Measurements from ENCODE around the gene GFI1B. TPM values are rescaled to one million over a fixed set of nuclear protein-coding genes. Genes with fewer than 3 reads are reported as not detected.

The GFI1B gene
- total RNA-seq, 1 donor from 2014 or later, result 0.52 TPM

DNA sequence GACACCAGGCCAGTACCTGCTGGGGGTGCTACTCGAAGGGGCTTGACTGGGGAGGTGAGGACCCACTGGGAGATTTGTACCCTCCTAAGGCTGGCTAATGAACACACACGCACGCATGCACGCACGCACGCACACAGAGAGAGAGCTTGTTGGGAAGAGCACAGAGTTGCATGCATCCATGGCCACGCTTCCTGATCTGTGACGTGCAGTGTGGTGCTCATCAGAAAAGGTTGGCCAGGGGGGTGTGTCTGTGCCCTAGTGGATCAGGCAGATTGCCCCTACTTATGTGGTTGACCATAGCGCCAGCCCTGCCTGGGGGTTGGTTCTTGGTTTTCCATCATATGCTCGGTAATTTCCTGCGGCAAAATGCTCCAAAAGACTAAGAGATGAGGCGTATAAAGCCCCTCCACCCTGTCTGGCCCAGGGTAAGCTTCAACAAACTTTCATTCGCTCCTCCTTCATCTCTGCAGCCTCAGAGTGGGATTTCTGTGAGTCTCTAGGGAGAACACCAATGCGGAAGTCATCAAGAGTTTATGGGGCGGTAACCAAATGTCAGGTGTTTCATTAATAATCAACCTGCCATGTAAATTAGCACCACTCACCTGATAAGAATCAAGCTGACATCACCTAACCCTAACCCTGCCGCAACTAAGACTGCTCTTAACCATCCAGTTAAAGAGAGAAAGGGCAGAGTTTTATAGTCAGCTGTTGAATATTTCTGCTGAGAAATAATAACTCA lies 8.0 kb upstream of the GFI1B start:
- intact Hi-C loops (cut with DNase I), result no loop called here
- Histone ChIP-seq H3K27ac (no peak overlapping the region), H3K4me3 (no peak overlapping the region), H3K9me3 (no peaks in the 10 kb centered on the region), H3K4me1 (peaks cover 7% of the 10 kb centered on the region), H3K27me3 (peaks cover 6% of the 10 kb centered on the region), H3K36me3 (no peaks in the 10 kb centered on the region)
- TF ChIP-seq, protein P1, sequence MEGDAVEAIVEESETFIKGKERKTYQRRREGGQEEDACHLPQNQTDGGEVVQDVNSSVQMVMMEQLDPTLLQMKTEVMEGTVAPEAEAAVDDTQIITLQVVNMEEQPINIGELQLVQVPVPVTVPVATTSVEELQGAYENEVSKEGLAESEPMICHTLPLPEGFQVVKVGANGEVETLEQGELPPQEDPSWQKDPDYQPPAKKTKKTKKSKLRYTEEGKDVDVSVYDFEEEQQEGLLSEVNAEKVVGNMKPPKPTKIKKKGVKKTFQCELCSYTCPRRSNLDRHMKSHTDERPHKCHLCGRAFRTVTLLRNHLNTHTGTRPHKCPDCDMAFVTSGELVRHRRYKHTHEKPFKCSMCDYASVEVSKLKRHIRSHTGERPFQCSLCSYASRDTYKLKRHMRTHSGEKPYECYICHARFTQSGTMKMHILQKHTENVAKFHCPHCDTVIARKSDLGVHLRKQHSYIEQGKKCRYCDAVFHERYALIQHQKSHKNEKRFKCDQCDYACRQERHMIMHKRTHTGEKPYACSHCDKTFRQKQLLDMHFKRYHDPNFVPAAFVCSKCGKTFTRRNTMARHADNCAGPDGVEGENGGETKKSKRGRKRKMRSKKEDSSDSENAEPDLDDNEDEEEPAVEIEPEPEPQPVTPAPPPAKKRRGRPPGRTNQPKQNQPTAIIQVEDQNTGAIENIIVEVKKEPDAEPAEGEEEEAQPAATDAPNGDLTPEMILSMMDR (IDR thresholded peaks at IDR 0.05), result no peak
- DNase-seq (no peak), ATAC-seq (peak; percentile 72)

GRCh38 chr9:132973166-132973565 lies 5.3 kb upstream of the GFI1B start:
- TF ChIP-seq, protein P1 (IDR thresholded peaks at IDR 0.05), result no peak
- Histone ChIP-seq H3K36me3 (no peaks in the 10 kb centered on the region), H3K9me3 (no peaks in the 10 kb centered on the region), H3K4me1 (peaks cover 7% of the 10 kb centered on the region), H3K4me3 (no peak overlapping the region), H3K27ac (no peak overlapping the region), H3K27me3 (peaks cover 9% of the 10 kb centered on the region)
- DNase-seq (no peak), ATAC-seq (no peak)
- intact Hi-C loops (cut with DNase I), result no loop called here

DNA sequence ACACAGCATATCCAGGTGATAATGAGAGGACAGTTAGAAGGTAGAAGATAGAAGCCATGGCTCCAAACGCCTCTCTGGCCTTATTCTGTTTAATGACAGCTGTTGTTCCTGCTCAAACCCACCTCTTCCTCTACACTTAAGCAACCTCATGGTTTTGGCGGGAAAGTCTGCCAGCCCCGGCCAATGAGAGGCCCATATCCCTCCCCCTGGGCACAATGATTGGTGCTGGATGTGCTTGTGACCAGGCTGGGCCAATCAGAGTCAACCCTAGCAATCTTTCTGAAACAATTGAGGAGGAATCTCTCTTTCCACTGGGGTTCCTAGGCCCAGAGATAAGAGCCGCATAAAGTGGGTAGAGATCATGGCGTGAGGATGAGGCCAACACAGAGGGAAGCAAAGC lies 4.8 kb upstream of the GFI1B start:
- no peak for DNase-seq
- no peak overlapping the region for H3K27ac ChIP-seq

GRCh38 chr9:132975961-132976360 lies 2.5 kb upstream of the GFI1B start:
- H3K27ac ChIP-seq, result no peak overlapping the region
- peaks cover 7% of the 10 kb centered on the region for H3K4me1 ChIP-seq
- DNase-seq (no peak), ATAC-seq (no peak)
- peaks cover 25% of the 10 kb centered on the region for H3K27me3 ChIP-seq
- H3K4me3 ChIP-seq, result no peak overlapping the region
- no peaks in the 10 kb centered on the region for H3K36me3 ChIP-seq
- no peaks in the 10 kb centered on the region for H3K9me3 ChIP-seq
- intact Hi-C loops (cut with DNase I), result no loop called here
- TF ChIP-seq, protein P1 (IDR thresholded peaks at IDR 0.05), result no peak

More for the DNA sequence above, 4.8 kb upstream of the GFI1B start:
- ATAC-seq, result no peak
- intact Hi-C loops (cut with DNase I), result no loop called here
- H3K9me3 ChIP-seq, result no peaks in the 10 kb centered on the region
- H3K27me3 ChIP-seq, result peaks cover 15% of the 10 kb centered on the region
- peaks cover 7% of the 10 kb centered on the region for H3K4me1 ChIP-seq
- TF ChIP-seq, protein P1 (IDR thresholded peaks at IDR 0.05), result no peak
- no peaks in the 10 kb centered on the region for H3K36me3 ChIP-seq
- no peak overlapping the region for H3K4me3 ChIP-seq

- Histone ChIP-seq H3K4me1 (peaks cover 7% of the 10 kb centered on the region), H3K4me3 (no peak overlapping the region), H3K9me3 (no peaks in the 10 kb centered on the region), H3K36me3 (no peaks in the 10 kb centered on the region), H3K27ac (no peak overlapping the region), H3K27me3 (peaks cover 25% of the 10 kb centered on the region)
- intact Hi-C loops (cut with DNase I), result no loop called here
- TF ChIP-seq, protein P1 (IDR thresholded peaks at IDR 0.05), result no peak
- DNase-seq, result no peak
- ATAC-seq, result no peak
Observed at GRCh38 chr9:132976571-132976970, 1.9 kb upstream of the GFI1B start.

DNA sequence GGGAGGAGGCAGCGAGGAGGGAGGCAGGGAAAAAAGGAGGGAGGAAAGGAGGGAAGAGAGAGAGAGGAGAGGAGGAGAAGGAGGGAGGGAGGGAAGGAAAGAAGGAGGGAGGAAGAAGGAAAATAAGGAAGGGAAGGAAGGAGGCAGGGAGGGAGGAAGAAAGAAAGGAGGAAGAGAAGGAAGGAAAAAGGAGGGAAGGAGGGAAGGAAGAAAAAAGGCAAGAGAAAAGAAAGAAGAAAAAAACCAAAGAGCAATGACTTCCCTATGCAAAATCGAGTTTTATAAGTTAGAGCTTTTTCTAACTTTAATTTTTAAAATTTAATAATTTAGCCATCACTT lies 413 bp upstream of the GFI1B start:
- Histone ChIP-seq H3K27me3 (peaks cover 26% of the 10 kb centered on the region), H3K4me1 (no peaks in the 10 kb centered on the region), H3K9me3 (no peaks in the 10 kb centered on the region), H3K36me3 (no peaks in the 10 kb centered on the region), H3K27ac (no peak overlapping the region), H3K4me3 (no peak overlapping the region)
- intact Hi-C loops (cut with DNase I), result no loop called here
- ATAC-seq, result no peak
- DNase-seq, result no peak
- TF ChIP-seq, protein P1 (IDR thresholded peaks at IDR 0.05), result no peak
